ENCODE data around the gene KRT33A.

Gene KRT33A

DNA sequence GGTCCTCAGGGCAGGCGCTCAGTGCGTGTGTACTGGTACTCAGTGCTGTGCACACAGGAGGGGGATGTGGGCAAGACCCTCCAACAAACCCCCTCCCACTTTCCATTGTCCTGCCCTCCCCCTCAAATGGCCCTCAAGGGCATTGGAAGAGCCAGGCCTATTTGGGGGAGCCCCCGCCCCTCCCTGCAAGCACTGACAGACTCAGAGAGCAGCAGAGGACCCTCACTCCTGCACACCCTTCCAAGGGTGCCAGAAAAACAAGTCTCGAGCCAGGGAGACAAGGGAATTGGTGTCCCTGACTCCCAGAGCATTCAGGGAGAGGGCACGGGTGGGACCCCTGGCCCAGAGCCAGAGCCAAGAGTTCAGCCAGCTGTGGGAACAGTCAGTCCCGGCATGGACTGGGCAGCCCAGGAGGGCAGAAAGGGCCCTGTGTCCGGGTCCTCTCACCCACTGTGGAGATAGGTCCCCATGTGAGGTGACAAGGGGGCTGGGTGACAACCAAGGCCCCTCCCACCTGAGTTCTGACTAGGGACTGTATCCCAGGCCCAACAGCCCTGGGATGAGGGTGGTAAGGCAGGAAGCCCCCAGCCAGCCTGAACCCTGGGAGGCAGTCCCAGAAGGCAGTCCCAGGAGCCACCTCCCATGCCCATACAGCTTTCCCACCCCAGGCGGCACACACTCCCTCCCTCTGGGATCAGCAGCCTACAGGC lies 23.1 kb downstream of the KRT33A start:
- DNase-seq = no peak

DNA sequence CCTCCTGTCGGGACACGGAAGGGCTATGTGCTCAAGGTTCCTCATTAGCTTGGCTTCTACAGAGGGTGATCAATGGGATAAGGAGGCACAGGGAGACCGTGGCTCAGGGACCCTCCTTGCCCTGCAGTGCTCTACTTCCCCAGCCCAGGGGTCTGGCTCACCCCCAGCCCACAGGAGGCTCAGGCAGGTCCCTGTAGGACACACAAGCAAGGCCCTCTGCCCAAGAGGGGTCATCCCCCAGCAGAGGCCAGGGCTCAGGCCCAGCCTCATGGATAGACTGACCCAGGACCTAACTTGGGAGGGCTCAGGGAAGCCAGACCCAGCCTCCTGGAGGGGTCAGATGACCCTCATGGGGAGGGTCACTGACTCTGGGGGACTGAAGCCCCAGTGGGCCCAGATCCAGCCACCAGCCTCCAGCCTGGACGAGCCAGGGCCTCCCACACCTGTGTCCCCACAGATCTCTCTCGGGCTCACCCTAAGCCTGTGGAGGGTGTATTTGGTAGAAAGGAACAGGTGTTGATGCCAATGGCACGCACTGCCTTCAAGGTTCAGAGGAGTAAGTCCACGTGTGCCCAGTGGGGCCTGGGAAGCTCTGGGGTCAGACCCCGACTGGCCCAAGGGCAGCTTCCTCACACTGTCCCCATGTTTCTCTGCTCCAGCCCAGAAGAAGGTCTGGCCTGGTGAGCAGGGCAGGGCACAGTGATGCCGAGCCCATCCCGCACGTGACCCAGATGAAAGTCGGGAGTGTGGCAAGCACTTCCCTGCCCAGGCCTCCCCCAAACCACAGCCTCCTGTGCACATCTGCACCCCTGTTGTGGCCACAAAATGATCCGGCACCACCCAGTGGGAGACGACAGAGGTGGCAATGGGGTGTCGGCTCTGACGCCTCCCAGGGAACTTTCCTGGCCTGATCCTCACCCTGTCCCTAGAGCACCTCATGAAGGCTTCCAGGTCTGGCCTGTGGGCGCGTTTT lies 24.2 kb downstream of the KRT33A start:
- no peak for DNase-seq

DNA sequence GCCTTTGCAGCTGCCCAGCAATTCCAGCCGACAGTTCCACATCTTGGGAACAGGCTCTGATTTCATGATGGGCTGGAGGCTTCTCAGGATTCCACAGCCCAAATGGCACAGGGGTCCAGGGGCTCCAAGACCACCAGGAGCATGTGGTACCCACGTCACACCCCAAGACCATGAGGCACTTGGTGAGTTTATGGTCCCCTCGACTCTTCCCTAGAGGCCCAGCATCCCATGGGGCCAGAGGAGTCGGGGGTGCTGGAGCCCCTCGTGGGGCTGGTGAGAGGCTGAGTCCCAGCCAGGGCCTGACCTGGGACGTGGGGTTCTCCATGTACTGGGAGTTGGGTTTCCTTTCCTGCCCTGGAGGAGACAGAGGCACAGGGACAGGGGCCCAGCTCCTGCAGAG lies 25.0 kb downstream of the KRT33A start:
- DNase-seq = no peak

DNA sequence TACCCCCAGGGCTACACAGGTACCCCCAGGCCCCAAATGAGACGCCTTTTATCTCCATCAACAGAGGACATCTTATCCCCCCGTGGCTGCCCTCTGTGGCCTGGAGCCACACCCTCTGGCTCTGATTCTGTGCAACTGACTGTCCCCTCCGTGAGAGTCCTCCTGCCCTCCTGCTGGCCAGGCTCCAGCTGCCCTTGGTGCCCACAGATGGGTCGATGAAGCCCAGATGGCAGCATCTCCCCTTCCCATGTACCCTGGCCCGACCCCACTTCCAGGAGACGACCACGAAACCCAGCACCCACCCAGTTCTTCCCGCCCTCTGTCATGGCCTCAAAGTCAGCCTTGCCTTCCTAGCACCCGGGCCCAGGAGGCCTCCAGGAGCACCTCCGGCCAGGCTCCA lies 25.5 kb downstream of the KRT33A start:
- no peak for DNase-seq

DNA sequence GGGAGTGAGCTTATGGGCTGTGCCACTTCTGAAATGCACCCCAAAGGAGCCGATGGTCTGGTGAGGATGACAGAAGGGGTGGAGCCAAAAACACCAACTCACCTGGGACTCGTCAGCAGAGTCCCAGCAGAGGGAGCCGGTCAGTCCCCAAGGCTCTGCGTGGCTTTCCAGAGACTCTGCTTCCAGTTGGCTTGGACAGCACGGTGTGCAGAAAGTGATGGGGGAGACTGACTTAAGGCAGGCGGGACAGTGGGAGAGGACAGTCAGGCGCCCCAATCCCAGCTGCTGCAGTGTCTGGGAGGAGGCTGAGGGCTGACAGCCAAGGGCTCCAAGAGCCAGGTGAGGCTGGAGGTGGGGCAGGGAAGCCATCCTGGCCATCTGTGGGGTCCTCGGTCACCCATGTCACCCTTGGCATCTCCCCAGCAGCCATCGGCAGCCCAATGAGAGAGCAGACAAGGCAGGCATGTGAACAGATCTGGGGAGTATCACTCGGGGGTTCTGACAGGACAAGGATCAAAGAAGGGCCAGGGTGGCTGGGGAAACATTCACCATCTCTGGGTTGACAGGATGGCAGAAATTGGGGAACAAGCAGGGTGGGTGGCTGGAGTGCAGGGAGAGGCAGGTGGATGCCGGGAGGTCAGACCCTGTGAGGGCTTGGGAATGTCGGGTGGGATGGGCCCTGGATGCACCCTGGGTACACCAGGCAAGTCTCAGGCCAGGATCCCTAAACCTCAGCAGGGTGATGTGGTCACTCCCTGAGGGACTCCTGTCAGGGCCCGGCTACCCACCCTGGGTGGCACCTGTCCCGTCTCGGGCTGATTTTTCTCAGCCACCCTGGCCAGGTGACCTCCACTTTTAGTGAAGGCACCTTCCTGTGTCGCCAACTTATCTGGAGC lies 26.2 kb downstream of the KRT33A start:
- no peak for DNase-seq

DNA sequence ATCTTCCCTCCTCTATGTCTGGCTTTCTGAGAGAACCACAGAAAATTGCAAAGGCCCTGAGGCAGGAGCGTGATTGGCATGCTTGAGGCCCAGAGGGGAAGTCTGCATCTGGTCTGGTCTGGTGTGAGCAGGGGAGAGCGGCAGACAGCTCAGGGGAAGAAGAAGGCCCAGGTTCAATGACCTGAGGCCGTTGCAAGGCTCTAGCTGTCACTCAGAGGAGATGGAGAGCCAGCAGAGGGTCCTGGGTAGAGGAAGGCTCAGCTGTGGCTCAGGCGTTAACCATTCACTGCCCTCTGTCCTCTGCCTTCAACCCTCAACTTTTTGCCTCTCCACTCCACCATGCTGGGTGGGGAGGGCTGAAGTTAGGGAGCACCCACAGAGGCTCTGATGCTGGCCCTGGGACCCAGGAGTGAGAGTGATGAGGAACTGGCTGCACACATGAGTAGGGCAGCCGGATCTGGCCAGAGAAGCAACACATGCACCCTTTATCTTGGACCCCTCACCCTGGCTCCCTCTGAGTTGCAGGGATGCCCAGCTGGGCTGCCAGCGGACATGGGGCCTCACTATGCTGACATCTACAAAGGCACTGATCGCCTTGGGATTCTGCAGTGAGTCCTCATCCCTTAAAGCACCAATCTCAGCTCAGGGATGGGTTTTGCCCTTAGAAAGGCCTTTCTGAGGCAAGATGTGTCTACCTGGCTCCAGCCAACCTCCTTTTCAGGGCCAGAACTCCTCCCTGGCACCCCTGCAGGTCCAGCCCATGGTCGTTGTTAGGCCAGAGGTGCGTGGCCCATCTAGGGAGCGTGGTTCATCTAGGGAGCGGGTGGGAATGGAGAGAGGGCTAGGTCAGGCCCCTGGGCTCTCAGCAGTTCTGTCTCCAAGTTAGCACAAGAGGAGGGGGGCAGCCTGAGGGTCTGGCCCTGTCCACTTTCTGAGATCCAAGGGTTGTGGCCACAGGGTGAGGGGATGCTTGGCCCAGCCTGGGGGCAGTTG lies 27.4 kb downstream of the KRT33A start:
- DNase-seq = no peak

DNA sequence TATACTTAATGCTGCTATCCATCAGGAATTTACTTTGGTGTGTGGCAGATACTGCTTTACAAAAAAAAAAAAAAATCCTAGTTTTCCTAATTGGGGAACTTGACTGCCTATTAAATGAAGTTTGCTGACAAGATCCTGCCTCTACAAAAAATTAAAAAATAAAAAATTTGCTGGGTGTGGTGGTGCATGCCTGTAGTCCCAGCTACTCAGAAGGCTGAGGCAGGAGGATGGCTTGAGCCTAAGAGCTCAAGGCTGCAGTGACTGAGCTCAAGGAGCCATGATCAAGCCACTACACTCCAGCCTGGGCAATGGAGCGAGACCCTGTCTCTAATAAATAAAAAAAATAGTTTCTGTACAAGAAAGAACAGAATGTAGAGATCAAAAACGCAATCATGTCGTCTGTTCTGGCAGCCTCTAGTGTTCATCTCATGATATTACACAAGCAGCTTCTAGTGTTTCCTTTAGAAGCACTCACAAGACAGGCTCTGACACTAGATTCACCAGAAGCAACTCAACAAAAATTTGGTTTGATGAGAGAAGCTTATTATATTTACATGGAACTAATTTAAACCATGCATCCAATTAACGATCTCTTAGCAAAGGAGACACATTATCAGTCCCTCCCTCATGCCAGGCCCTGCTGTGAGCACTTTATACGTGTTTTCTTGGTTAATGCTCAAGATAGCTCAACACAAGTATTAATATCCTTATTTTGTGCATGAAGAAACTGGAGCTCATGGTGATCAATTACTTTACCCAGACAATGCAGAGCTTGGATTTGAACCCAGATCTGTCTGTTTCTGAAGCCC lies 28.3 kb downstream of the KRT33A start:
- DNase-seq = no peak

DNA sequence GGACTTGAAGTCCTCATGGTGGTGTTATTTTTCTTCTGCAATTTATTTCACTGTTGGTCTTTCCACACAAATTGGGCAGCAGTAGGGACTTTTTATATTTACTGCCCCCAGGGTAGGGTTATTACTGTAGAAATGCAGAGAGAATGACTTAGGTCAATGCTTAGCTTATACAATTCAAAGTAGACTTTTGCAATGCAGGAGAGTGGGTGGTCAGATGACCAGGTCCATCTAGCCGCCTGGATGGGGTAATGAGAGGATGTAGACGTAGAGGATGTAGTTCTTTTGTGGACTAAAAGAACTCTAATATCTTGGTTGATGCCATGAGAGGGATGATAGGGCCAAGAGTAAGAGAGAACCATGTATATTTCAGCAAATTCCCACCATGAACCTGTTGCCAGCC lies 32.4 kb downstream of the KRT33A start:
- DNase-seq = no peak

DNA sequence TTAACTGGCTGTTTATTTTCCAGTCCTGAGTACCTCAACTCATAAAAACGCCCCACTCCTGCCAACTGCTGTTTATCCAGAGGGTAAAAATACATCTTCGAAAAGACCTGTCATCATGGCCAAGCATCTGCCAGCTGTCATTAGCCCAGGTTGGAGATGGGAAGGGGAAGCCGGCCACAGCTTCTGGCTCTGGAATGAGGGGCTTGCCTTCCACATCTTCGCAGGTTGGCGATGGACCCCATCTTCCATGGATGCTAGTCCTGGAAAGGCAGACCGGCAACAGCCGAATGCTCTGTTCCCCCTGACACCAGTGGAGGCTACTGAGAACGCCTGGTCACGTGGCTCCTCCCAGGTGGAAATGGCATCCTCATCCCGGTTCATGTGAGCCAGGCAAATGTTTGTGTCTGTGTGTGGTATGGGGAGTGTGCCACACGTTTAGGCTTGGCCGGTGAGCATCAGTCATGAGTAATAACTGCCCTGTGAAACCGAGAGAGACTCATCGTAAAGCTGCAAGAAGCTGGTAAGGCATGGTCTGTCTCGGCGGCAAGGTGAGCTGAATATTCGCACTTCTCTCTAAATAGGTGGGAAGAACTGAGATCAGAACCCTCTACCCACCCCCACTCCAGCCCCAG lies 34.7 kb downstream of the KRT33A start:
- DNase-seq = no peak

DNA sequence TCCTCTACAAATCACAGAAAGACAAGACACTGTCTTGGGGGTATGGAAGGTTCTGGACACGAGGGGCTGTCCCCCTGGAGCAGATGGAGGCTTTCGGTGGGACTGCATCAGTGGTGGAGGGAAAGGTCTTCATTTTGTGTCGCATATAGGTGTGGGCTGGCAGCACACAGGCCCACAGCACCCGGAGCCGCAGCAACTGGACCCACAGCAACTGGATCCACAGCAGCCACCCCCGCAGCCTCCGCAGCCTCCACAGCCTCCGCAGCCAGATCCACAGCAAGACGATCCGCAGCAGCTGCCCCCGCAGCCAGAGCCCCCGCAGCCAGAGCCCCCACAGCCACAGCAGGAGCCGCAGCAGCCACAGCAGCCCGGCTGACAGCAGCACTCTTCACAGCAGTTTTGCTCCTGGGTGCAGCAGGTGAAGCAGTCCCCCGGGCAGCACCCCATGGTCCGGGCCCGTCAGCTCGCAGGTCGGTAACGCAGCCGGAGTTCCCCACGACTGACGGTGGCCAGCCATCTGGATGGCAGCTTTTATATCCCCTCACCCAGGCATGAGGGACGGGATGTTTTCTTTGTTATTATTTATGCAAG lies 35.3 kb downstream of the KRT33A start, which contains the start of gene KRTAP17-1:
KRTAP17-1 (minus strand) TSS at position 507 of the 591 bp plus-strand sequence; CDS start at position 447, 60 bp downstream.
- no peak for DNase-seq

DNA sequence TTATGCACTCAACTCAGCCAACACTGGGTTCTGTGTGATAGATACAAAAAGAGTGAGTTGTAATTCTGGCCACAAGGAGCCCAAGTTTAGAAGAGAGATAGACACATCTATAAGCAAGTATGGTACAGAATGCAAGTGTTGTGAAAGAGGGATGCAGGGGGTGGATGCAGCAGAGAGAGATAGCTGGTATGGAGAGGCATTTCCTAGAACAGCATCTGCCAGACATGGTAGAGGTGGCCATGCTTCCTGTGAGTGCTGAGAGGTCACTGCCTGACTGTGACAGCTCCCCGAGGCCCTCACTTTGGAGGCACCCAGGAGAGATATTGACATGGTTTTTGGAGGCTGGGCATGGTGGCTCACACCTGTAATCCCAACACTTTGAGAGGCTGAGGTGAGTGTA lies 39.5 kb downstream of the KRT33A start:
- DNase-seq = no peak

DNA sequence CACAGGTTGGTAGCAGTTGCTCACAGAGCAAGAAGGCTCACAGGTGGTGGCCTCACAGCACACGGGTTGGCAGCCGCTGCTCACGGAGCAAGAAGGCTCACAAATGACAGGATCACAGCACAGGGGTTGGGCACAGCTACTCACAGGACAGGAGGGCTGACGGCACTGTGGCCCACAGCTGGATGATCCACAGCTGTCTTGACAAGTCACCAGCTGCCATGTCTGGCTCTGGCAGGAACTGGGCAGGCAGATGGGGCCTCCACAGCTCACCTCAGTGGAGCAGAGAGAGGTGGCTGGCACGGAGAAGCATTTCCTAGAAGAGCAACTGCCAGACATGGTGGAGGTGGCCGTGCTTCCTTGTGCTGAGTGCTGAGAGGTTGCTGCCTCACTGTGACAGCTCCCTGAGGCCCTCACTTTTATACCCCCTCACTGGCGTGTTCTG lies 41.7 kb downstream of the KRT33A start, which contains the start of gene KRTAP16-1:
KRTAP16-1 (minus strand) TSS at position 392 of the 442 bp plus-strand sequence; CDS start at position 336, 56 bp downstream.
- DNase-seq = no peak

DNA sequence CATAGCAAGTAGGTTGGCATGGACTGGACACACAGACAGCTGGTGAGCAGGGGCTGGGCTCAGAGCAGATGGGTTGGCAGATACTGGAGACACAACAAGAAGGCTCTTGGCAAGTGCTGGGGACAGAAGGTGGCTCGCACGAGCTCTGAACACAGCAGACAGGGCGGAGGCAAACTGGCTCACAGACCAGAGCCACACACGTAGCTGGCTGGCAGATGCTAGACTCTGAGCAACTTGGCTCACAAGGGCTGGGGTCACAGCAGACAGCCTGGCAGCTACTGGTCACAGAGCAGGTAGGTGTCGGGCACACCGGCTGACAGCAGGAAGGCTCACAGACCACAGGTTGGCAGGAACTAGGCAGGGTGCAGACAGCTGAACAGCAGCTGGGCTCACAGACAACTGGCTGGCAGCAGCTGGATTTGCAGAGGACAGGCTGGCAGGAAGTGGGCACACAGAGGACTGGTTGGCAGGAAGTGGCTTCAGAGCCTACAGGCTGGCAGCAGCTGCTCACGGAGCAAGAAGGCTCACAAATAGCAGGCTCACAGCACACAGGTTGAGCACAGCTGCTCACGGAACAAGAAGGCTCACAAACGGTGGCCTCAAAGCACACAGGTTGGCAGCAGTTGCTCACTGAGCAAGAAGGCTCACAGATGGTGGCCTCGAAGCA lies 42.2 kb downstream of the KRT33A start:
- no peak for DNase-seq

DNA sequence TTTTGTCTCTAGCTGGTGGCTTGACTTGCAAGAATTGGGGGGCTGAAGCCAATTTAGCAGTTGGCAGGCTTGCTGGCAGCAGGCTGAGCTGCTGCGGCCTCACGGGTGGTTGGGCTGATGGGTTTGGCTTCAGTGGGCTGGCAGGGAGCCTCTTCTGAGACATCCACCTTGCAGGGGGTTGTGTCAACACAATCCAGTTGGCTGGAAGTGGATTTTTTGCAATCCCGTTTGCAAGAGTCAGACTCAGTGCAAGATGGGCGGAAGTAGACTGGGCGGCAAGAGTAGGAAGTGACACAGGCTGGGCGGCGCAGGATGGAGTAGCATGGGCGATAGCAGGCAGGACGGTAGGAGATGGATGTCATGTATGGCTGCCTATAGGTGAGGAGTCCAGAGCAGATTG lies 43.0 kb downstream of the KRT33A start:
- DNase-seq = no peak

DNA sequence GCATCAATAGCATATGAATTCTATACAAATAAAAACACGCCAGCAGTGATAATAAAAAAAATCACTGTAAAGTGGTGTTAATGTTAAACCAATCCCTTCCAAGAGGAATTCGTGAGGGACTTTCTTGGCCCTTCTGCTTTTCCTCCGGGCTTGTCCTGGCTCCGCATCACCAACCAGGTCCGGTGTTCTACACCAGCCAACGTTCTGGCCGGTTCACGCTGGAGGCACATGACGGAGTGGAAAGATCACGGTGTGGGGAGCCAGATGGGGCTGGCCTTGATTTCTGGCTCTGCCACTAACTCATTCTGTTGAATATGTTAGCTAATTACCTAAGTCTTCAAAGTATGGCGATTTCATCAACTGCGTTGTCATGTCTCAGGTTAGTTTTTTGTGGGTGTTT lies 46.5 kb downstream of the KRT33A start:
- no peak for DNase-seq

DNA sequence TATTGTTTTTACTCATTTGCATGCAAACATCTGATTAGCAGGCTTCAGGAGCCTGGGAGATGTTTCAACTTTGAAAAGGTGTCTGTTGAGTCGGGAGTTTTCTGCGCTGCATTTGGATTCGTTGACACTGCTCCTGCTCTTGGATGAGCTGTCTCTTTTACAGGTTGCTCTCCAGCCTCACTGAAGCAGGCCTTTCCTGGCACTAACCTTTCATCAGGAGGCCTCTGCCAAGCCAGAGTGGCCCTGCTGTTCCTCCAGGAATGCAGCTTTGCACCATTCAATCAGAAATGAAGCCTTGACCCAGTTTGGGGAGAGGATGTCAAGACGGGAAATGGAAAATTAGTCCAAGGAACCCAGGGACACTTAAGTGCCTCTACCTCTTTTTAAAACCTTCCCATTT lies 47.6 kb downstream of the KRT33A start:
- DNase-seq = no peak

DNA sequence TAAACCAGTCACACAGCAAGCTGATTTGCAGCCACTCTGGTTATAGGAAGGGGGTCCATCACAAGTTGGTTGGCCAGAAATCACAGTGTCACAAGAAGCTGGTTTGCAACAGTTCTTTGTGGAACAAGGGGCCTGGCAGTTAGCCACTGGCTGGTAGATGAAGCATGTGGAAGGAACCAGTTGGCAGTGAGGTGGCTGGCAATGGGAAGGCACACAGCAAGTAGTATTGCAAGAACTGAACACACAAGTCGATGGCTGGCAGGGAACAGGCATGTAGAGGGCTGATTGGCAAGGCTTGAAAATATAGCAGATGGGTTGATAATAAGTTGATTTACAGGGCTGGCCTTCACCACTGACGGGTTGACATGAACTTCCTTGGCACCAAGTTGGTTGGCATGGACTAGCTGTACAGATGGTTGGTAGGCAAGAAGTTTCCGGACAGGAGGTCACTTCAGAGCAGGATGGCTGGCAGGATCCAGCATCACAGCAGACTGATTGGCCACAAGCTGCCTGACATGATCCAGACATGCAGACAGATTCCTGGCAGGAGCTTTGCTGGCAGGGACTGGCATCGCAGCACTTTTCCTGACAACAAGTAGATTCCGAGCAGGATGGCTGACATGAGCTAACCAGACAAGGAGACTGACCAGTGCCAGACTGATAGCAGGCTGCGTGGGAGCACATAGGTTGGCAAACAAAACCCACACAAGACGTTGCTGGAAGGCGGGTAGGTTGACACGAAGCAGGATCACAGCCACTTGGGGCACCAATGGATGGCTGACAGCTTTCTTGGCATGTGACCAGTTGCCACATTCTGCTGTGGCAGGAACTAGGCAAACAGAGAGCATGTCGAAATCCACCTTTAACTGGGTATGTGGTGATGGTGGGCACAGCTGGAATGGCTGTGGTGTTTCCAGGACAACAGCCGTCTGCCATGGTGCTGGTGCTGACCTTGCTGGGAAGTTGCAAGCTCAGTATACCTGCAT lies 48.4 kb downstream of the KRT33A start, which contains the start of gene KRTAP29-1:
KRTAP29-1 (minus strand) TSS at position 936 of the 986 bp plus-strand sequence; CDS start at position 936, 0 bp downstream.
- DNase-seq = no peak
